ENCODE data around the gene POF1B.
"Not testable (repeated sequence)": the region's sequence is repeated elsewhere in the genome, so short reads cannot be mapped to it uniquely, and the experiment has no call there.

Gene POF1B, protein sequence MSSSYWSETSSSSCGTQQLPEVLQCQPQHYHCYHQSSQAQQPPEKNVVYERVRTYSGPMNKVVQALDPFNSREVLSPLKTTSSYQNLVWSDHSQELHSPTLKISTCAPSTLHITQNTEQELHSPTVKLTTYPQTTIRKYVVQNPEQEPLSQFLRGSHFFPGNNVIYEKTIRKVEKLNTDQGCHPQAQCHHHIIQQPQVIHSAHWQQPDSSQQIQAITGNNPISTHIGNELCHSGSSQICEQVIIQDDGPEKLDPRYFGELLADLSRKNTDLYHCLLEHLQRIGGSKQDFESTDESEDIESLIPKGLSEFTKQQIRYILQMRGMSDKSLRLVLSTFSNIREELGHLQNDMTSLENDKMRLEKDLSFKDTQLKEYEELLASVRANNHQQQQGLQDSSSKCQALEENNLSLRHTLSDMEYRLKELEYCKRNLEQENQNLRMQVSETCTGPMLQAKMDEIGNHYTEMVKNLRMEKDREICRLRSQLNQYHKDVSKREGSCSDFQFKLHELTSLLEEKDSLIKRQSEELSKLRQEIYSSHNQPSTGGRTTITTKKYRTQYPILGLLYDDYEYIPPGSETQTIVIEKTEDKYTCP

DNA sequence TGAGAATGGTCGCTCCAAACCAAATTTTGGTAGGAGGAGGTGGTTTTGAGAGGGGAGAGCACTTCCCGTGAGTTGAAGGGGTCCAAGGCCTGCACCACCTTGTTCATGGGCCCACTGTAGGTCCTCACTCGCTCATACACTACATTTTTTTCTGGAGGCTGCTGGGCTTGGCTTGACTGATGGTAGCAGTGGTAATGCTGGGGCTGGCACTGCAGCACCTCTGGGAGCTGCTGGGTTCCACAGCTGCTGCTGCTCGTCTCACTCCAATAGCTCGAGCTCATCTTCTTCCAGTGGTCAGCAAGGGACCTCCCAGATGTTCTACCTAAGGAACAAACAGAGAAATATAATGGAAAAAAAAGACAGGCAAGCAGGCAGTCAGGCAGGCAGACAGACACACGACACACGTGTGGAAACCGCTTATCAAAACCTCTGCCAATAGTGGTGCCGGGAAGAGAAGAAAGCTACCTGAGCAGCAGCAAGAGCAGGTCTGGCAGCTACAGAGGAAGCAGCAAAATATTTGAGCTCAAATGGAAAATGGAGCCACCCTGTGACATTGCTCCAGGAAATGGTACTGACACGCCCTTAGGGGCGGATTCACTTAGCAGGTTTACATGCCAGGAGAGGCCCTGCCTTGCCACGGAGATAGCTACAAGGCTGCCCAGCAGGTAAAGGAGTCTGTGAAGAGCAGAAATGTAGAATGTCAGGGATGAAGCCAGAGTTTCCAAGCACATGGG lies at the start of gene POF1B:
POF1B (minus strand) TSS at position 492 of the 734 bp plus-strand sequence; CDS start at position 281, 211 bp downstream.
- DNase-seq (ENCODE audit: low spot score), result peak; percentile 71

DNA sequence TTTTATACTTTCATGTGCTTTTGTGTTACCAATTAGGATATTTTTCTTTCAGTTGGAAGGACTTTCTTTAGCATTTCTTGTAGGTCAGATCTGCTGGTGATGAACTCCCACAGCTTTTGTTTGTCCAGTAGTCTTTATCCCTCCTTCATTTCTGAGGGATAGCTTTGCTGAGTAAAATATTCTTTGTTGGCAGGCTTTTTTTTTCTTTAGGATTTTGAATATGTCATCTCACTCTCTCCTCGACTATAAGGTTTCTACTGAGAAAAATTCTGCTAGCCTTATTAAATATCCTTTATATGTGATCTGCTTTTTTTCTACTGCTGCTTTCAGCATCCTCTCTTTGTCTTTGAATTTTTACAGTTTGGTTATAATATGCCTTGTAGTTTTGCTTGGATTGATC lies 49.6 kb upstream of the POF1B start:
- DNase-seq (ENCODE audit: low spot score), result no peak

DNA sequence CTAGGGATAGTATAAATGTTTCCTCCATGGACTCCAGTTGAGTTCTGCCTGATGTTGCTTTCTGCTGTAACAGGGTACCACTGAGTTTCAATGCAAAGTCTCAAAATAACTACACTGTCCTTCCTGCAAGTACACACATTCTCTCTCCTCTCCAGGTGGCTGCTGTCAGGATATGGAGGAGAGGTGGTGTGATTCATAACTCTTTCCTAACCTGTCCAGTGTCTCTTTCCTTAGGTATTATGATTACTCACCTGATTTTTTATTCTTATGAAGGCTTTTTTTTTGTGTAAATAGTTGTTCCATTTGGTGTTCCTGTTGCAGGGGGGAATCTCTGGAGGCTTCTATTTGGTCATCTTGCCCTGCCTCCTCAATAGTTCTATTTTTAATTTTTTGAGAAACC lies 39.8 kb upstream of the POF1B start:
- no peak for DNase-seq (ENCODE audit: low spot score)

- DNase-seq (ENCODE audit: low spot score), result no peak
Observed at GRCh38 chrX:85391878-85392238, 12.4 kb upstream of the POF1B start.

DNA sequence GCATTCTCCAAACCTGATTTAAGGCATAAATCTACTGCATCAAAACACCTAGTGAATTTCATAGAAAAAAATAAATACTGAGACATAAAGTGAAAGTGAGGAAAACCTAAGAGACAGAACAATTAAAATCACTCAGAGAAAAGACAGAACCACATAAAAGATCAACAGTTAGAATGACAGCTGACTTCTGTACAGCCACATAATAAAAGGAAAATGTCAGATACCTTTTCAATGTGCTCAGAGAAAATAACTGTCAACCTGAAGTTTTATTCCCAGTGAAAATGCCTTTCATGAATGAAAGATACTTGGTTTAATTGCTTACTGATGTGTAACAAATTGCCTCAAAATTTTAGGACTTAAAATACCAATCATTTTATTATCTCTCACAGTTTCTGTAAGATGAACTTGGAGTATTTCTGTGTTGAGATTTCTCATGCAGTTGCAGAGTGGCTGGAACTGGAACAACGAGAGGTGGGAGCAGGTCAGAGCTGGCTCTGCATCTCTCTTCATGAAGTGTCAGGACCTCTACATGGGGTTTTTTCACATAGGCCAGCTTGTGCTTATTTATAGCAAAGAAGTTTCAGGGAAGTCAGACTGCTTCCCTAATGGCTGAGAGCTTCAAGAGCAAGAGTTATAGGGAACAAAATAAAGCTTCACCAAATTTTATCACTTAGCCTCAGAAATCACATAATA lies 11.9 kb upstream of the POF1B start:
- DNase-seq (ENCODE audit: low spot score), result no peak

DNA sequence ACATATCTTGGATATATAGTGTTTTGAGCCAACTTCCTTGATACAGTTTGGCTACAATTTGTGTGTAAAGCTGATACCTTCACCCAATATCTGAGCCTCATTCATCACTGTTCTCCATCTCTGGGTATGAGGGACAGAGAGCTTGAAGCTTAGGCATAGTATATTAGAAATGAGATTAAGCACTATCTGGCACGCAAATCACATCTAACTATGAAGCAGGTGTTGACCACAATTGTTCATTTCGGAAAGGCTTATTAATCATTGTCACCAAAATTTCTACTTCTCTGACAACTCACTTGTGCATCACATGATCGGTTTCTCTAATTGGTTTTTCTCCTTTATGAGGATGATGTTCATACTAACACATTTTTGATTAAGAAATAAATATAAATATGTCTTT lies 2.1 kb upstream of the POF1B start:
- no peak for DNase-seq (ENCODE audit: low spot score)

DNA sequence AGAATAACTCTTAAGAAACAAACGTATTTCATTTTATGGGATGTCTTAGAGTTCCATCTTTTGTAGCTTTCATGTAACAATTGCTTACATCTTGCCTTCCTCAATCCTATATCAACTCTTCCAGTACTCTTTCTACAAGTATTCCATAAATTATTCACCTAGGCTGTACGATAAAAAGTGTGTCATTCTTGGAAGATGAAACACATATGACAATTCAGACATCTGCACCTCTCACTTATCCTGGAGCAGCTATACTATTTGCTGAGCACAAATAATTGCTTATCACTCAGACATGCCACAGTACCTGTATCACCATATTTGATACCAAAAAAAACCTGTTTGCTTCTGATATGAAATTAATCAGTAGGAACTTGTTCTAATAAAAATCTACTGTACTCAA lies 1.0 kb downstream of the POF1B start:
- no peak for DNase-seq (ENCODE audit: low spot score)

GRCh38 chrX:85375333-85375738 lies 4.1 kb downstream of the POF1B start:
- peak; percentile 43 for DNase-seq (ENCODE audit: low spot score)

GRCh38 chrX:85365370-85365995 lies 14.0 kb downstream of the POF1B start:
- DNase-seq (ENCODE audit: low spot score), result no peak

DNA sequence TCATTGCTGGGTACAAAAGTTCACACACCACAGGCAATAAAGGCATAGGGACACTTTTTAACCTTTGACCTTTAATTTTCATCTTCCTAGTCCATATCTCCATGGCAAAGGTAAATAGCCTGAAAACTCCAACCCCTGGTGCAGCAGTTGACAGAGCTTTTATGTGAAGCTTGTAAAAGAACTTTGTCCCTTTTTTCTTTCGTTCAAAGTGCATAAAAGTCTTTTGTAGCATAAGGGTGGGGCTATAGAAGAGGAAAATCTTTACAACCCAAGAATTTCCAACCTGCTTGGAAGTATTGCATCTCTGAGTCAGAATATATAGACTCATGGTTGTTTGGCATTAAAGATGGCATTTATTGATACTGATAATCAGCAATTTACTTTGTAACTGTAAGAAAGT lies 20.4 kb downstream of the POF1B start:
- no peak for DNase-seq (ENCODE audit: low spot score)

- no peak for DNase-seq (ENCODE audit: low spot score)
Observed at GRCh38 chrX:85345523-85345922, 33.9 kb downstream of the POF1B start.

- no peak for DNase-seq (ENCODE audit: low spot score)
Observed at GRCh38 chrX:85327060-85327333, 52.5 kb downstream of the POF1B start.

DNA sequence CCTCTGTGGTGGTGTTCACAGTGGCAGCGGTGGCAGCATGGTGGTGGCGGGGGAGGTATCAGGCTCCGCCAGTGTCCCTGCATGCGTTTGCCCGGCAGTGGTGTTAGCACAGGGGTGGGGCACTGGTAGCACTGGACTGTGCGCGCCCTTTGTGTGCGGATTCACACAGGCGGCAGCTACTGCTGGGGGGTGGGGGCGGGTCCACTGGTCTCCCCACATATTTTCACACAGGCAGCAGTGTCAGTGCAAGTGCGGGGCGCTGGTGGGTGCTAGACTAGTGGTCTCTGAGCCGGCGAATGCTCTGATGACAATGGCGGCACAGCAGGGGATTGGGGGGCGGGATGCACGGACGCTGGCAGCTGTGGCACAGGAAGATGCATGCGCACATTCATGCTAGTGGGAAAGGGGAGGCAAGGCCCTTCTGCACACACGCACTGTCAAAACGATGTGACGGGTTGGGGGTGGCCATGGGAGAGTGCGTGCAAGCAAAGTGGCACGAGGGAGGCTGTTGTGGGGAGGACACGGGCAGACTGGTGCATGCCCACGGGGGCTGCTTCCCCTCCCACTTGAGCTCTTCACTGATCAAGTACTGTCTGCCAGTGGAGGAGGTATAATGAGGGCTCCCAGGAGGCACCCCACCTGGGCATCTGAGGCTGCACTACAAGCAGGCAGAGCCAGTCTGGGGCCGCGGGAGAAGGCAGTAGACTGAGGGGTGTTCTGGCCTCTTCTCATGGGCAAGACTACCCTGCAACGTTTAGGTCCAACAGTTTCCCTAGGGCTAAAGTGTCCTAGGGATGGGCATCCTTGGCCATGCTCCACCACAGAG lies 53.0 kb downstream of the POF1B start:
- no peak for DNase-seq (ENCODE audit: low spot score)

DNA sequence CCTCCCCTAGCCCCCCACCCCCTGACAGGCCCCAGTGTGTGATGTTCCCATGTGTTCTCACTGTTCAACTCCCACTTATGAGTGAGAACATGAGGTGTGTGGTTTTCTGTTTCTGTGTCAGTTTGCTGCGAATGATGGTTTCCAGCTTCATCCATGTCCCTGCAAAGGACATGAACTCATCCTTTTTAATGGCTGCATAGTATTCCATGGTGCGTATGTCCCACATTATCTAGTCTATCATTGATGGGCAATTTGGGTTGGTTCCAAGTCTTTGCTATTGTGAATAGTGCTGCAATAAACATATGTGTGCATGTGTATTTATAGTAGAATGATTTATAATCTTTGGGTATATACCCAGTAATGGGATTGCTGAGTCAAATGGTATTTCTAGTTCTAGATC lies 68.1 kb downstream of the POF1B start:
- DNase-seq (ENCODE audit: low spot score), result not testable (repeated sequence)

- DNase-seq (ENCODE audit: low spot score), result no peak
Observed at GRCh38 chrX:85309717-85310116, 69.7 kb downstream of the POF1B start.

- DNase-seq (ENCODE audit: low spot score), result no peak
Observed at GRCh38 chrX:85303544-85303943, 75.9 kb downstream of the POF1B start.

DNA sequence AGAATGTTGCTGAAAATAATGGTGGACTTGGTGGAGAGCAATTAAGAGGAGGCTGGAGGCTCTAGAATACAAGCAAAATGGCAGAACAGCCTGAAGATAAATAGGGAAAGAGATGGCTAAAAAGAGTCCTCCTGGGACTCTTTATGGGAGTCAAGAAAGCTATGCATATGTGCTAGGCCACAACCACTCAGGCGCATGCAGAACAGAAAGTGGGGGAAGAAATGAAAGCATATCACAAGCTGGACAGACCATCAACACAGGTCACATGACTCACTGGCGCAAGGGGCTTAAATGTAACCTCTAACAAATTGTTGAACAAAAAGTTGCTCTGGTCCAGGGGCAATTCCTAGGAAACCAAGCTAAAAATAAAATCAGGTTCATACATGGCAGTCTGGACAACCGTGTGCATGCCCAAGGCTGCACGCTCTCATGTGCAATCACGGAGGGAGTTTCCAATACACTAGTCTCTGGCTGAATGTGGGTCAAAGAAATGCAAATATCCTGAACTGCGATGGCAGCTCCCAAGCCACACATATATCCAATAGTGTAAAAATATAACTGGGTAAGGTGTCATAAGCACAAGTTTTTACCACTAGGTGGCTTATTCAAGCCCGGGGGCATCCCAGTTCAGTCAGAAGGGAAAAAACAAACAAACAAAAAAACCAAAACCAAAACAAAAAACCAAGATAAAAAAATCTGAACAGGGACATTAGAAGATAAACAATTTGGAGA lies 90.3 kb downstream of the POF1B start:
- DNase-seq (ENCODE audit: low spot score), result no peak

- DNase-seq (ENCODE audit: low spot score), result not testable (repeated sequence)
Observed at GRCh38 chrX:85285286-85285685, 94.2 kb downstream of the POF1B start.

DNA sequence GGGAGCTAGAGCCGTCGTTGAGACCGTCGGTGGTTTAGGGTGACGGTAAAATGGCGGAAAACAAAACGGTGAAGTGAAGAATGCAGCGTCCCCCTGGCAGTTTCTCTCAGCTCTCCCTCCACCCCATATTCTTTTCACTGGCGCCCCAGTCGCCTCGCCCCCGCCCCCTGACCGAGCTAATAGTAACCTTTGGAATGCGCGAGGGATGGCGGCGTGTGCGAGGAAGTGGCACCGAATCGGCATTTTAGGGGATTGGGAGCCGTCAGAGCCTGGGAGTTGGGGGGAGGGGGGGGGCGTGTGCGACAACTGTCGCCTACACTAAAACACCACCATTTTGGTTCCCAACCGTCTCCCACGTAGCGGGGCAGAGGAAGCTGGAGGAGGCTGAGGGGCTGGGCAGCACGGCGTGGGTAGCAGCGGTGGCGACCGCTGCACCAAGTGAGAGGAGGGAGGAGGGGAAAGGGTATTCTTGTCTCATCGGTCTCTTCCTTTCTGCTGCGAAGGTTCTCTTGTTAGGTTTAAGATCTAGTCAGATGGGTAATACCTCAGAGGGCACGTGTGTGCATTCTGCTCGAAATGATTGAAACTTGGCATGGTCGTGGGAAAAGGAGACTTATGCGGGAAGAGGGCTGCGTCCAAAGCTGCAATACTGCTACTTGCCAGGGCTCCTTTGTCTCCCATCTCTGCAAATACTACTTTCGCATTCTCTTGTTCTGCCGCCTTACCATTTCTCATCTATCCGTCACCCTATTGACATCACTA lies 134.8 kb downstream of the POF1B start:
- peak; percentile 41 for DNase-seq (ENCODE audit: low spot score)

Data from SW480 (cell line).